A172 (cell line): ENCODE results near the gene NDP. TPM values are rescaled to one million over a fixed set of nuclear protein-coding genes. Genes with fewer than 3 reads are reported as not detected.
"Not testable (repeated sequence)": the region's sequence is repeated elsewhere in the genome, so short reads cannot be mapped to it uniquely, and the experiment has no call there.

Source experiments
- DNase-seq: peaks from one replicate; pipeline ENCODE4 v3.0.0-alpha.2; 2015; ENCODE audit warnings: low spot score
- total RNA-seq: library from RNA; depleted of rRNA; stranded (reverse); fragments of >200 nt; shearing (Covaris generic); gene quantifications from 2 replicates; pipeline ENCODE4 v1.2.3, GENCODE V29; 2014

NDP gene
- total RNA-seq, 1 experiment from 2014 or later, result not detected

DNA sequence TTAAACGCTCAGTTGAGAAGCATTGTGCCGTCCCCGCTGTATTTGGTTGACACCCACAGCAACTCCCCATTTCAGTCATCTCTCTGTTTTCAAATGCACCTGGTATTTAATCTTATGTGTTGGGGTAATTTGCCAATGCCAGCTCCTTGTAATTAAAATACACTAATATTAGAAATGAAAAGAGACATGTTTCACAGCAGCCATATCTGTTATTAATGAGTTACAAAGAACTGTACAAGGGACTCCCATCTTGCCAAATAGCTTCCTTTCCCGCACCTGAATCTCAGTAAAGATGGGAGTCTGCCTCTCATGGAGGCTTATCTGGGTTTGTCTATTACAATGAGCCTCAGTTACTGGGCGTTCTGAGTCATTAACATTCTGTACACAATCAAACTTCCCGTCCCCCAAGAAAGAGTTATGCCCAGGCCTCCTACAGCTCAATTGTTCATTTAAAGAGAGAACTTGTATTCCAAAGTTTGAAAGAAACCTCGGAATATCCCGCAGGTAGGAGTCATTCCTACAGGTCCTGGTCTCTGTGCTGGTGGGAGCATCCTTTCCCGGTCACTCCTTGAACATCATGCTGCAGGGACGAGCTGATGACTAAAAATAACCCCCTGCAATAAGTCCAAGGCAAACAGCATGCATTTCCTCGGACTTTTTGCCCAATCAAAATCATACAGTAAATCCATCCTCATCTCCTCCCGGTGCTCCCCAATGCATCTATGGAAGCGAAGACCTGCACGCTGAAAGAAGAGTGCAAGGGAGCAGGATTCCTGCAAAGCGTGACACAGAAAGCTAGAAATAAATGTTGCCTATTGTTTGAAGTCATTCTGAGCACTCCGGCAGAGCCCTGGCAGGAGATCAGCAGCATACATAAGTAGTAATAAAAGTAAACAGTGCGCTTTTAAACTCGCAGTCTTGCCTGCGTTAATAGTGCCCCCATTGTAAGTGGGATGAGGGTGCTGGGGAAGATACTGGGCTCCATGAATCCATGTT is 926 bp downstream of the NDP start:
- DNase-seq, result peak; percentile 10

DNA sequence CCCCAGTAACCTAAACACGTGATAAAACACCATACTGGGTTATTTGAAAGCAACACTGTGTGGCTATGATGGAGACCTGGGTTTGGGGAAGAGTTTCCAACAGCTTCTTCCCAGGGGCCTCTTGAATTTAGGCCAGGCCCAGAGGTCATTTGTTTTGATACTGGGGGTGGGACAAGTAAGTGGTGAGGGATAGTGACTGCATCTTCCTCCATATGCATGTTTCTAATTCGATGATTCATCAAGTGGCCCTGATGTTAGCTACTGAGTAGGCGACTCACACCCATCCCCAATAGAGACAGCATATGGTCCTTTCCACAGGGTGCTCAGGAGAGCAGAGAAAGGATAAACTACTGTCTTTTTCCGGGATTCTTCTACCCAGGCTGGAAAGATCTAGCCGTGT is 2.7 kb downstream of the NDP start:
- DNase-seq, result peak; percentile 76

DNA sequence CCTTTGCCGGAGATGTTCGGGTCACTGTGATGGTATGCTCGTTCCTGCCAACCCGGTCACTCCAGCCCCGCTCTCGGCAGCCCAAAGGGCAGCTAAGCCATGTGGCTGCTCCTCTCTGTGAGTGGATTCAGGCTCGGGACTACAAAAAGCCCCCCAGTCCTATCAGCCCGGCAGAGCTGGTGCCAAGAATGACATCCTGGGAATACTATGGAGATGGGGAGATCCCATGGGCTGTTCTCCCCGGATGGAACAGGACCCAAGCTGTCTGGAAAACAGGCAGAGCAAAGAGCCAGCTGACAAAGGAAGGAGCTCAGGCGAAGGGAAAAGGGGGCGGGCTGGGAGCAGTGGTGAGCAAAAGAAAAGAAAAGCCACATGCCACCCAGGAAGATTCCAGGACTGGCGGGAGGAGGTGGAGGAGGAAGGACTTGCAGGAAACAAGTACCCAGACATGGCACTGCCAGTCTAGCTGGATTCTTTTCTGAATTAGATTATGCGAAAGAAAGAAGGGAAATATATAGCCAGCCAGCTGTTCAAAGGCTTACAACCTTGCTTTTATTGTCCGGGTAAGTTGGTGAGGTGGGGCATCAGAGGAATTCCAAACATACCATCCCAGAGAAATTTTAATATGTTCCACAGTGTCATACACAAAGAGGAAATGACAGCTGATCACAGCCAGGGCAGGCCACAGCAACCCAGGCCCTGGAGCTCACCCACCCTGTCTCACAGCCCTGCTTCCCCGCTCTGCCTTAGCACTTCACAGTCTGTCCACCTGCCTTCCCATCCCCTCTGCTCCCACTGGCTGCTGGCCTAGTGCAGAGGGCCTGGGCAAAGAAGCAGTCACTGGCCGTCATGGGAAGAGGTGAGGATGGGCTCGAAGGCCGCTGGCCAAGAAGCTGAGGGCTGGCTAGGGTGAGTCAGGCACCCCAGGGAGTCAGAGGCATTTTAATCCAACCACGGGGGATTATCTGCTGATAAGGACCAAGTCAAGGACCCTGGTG is 3.4 kb downstream of the NDP start:
- DNase-seq, result peak; percentile 92

DNA sequence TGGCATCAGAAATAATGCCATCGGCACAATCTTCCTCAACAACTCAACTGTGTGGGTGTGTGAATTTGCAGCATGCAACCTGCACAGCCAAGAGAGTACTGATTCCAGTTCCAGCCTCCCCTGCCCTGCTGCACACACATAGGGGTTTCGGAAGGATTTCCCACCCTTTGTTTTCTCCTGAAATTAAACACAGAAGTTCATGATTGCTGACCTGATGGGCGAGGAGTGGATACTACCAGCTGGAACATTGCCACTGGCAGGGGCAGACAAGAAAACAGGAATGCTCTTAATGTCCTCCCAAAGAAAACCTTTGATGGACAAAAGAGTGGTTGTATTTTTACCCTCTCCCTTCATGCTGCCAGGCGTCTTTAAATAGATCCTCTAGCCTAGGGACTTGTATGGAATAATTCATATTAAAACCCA is 4.8 kb downstream of the NDP start:
- DNase-seq, result no peak

DNA sequence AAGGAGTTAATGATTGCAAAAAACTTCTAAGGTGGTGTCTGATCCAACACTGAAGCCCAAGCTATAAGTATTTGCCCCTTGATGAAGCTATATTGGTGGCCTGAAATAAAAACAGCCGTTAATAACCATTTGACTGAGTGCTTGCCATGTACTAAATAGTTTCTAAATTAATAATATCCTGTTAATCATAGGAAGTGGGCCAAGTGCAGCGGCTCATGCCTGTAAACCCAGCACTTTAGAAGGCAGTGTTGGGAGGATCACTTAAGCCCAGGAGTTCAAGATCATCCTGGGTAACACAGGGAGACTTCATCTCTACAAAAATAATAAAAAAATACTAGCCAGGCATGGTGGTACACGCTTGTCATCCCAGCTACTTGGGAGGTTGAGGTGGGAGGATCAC is 8.3 kb downstream of the NDP start:
- no peak for DNase-seq

DNA sequence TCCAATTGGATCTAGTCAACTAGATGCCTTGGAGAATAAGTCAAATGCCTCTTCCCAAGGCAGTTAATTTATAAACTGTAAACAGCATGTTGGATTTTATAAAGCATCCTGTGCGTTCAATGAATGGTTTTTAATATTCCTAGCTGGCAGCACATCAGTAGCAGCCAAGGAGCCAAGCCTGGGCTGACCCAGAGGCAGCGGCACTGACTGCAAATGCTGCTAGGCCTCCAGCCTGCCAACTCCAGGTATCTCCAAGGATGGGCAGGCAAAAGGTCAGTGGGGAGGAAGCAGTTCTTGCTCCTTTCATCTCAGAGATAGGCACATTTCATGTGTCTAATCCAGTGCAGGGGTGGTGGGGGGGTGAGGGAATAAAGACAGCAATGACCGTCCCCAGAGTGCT is 9.5 kb downstream of the NDP start:
- no peak for DNase-seq

DNA sequence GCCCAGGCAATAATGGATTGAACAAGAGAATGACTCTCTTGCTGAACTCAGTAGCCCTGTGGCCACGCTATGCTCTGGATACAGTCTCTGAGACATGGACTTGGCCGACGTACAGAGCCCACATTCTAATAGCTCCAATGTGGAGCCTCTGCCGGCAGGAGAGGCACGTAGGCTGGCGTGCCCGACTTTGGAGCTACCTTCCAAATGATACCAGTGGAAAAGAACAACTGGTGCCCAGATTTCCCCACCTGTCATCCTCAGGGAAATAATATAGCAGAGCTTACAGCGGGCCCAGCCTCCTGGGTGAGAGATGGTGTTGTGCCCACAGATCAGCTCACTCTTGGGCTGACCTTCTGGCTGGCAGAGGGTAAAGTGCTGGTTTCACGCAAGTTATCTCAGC is 10.6 kb downstream of the NDP start:
- no peak for DNase-seq

DNA sequence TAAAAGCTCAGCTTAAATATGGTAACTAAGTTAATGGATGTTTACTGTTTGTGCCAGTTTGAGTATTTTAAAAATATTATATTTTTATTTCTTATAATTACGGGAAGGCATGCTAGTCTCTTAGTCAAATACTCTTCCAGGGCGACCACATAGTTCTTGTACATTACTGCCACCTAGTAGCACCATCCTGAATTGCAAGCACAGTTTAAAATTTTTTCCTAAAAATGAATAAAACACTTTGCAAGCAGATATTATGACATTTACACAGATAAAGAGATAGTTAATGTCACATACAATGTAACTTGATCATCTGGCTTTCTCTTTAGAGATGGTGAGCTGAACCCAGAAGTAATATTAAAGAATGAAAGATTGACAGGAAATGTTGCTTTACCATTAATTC is 11.5 kb downstream of the NDP start:
- DNase-seq, result no peak

DNA sequence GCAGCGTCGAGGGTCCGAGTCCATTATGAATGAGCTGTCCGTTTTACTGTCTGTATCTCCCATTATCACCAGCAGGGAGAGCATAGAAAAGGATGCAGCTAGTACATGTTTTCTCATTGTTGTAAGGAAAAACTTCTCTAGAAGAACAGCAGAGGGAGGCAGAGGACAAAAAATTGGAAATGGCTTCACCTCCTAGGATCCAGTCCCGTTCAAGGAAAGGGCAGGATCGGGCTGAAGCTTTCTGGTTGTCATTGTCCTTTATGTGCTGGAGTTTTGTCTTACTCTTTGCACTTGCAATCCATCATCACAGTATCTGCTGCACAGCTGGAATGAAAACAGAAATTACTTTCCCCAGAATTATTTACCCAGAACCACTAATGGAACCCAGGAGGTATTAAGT is 14.7 kb downstream of the NDP start:
- DNase-seq, result peak; percentile 93

DNA sequence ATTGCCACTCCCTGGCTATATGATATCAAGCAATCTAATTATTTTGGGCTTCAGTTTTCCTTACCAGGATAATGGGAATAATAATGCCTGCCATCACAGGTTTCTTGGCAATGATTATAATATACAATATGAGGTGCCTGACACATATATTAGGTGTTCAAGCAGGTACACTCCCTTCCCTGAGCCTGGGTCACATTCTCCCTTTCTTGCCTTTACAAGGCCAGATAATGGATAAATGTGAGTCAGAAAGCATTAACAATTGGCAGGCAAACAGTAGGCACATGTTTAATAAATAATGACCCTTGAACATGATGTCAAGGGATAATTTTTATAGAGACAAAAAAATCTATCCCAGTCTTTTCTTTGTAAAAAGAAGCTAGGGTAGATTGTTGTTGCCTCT is 17.2 kb downstream of the NDP start:
- DNase-seq, result no peak

DNA sequence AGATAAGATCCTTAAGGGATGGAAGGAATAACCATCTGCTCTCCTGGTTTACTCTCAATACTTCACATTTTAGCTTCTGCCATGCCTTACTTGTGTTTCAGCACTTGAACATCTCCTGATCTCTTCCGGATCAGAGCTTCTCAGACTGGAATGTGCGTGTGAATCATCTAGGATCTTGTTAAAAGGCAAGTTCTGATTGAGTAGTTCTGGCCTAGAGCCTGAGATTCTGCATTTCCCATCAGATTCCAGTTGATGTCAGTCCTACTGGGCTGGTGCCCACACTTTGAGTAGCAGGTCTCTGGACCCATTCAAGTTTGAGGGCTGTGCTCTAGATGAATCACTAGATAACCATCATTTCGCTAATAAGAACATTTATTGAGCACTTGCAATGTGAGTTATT is 20.0 kb downstream of the NDP start:
- no peak for DNase-seq

DNA sequence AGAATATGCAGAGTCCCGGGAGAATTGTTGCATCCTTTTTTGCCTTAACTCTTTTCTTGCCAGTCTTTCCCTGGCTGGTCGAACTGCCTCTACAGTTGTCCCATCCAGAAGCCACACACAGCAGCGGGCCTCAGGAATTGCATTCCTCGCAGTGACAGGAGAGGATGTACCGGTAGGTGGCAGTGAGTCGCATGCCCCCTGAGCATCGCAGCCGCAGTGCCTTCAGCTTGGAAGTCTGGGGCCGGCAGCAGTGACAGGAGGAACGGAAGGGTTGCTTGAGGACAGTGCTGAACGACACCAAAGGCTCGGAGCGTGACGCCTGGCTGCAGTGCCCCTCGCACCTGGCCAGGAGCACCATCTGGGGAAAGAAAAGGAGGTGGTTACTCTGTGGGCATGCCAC is 23.5 kb downstream of the NDP start:
- DNase-seq, result no peak

DNA sequence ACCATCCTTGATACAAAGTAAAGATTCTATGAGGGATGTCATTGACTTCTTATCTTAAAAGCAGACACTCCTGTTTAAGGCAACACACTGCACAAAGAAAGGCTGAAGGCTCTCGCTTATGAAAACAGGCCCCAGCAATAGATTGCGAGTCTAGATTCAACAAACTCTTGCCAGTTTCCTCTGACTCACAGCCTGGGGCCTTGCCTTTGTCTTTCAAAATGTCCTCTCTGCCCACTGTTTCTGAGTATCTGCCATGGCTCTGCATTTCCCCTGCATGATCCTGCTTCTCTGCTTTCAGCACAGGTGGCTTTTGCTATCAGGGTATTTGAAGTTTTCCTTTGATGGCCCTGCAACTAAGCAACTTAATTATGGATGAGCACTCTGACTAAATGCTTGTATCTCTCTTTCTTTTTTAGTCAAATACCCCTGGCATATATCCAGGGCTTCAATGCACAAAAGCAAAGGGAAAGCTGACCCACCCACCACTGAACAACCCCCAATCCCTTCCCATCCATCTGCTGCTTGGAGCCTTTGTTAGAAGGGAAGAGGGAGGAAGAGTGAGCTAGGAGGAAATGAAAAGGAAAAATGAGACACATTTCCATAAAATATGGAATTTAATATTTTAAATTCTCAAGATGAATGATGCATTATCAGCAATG is 32.2 kb downstream of the NDP start:
- DNase-seq, result peak; percentile 9

DNA sequence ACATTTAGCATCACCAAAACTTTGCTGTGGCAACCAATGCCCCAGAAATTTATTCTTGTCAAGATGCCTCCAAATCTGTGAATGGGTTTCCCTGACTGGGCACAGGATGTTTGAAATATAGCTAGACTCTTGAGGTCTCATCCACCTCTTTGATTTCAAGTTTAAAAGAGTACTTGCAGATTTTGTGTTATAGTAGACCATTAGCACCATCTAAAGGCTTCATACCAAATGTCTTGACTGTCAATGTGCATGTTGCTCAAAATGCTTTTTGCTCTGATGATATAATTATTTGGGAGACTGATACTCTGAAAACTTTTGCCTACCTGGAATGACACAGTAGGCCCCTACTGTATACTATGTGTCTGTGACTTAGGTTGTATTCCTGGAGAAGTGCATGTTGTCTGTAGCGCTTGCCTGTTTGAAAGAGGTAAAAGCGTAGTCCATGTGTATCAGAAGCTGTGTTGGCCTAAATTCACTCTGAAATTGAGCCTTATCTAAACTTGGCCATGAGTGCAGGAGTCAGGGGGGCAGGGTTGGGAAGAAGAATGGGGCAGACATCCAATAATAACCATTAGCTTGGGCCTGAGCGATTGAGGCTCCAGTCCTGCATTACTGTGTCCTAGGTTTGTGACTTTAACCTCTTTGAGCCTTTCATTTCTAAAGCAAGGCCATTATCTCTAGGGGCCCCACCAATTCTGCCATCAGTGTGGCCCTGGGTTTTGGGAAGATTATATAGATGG is 33.8 kb downstream of the NDP start:
- DNase-seq, result no peak

DNA sequence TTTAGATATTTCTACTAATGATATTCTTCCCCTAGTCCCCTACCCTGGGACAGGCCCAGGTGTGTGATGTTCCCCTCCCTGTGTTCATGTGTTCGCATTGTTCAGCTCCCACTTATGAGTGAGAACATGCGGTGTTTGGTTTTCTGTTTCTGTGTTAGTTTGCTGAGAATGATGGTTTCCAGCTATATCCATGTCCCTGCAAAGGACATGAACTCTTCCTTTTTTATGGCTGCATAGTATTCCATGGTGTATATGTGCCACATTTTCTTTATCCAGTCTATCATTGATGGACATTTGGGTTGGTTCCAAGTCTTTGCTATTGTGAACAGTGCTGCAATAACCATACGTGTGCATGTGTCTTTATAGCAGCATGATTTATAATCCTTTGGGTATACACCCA is 51.2 kb downstream of the NDP start:
- not testable (repeated sequence) for DNase-seq

DNA sequence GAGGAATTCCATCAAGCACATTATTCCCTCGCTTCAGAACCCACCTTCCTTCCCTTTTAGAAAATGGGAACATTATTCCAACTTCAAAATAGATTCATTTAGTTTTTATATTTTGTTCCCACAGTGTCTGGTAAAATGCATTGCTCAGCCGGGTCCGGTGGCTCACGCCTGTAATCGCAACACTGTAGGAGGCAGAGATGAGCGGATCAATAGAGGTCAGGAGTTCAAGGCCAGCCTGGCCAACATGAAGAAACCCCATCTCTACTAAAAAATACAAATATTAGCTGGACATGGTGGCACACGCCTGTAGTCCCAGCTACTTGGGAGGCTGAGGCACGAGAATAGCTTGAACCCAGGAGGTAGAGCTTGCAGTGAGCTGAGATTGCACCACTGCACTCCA is 62.4 kb downstream of the NDP start:
- DNase-seq, result not testable (repeated sequence)

DNA sequence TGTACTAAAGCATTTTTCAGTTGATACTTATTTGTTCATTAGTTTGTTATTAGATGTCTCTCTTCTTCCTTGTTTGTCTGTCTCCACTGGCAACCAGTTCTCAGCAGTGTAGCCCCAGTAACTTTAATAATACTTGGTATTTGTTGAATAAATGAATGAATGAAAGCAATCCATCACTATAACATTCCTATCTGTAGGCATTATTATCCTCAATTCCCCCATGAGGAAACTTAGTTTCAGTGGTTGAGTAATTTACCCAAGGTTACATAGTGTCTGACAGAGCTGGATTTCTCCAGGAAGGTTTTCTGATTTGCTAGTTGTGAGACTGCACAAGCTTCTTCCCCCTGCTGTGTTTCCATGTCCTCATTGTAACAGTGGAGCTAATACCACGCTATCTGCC is 63.2 kb downstream of the NDP start:
- no peak for DNase-seq

DNA sequence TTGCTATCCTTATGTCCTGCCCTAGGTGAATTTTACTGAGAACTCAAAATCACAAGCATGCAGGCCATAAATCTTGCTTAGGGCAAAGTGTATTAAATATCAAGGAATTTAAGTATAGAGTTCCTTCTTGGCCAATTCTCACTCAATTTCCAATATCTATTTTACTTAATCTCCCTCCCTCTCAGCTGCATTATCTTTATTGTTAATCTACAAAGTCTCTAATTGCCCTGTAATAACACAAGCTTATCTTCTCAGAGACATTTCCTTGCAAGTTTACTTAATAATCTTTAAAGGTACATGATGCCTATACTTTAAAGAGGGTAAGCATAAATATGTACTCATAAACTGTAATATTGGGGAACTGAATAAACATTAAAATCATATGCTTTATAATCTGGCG is 64.0 kb downstream of the NDP start:
- DNase-seq, result no peak

DNA sequence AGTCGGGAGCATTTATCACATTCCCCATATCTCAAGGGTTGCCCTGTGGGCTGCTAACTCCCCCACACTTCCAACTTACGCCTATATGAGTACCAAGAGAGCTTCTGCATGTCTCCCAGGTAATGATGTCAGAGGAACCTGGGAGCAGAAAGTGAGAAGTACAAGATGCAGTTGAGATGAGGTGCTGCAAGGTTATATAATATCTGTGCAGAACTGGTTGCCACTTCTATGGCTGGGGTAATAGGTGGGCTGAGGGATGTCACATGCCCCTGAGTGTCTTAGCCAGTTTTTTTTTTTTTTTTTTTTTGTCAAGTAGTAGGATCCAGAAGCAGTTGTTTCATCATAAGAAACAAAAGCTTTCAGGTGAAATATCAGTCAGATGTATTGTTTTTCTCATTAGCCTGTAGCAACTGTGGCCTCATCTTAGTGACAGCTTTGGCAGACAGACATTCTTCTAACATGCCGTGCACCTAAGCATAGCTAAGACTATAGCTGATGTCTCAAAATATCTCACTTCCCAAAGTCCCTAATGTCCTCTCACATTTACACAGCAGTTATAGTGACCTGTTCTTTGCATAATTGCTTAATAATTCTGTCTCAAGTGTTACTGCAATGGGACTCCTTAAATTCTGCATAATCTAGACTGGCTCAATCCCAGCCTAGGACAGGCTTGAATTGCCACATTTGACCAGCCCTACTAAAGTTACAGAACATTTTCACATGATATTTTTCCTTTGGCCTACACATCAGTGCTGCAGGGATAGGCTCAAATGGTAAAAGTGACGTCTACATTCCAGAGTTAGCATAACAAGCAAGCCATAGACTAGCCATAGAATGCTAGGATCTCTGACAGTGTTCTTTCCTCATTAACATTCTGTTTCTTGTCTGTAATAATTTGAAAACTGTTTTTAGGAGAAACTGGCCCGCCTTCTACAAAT is 73.0 kb downstream of the NDP start:
- DNase-seq, result no peak
